PC-9 (cell line): ENCODE results near the gene GNA12. TPM values are rescaled to one million over a fixed set of nuclear protein-coding genes. Genes with fewer than 3 reads are reported as not detected.

Source experiments
- BruUV-seq: library from RNA; stranded (reverse); fragments of 400-500 nt; replicated peaks from 2 replicates; lab custom pipeline; 2021; lab: Mats Ljungman, UMichigan
- CTCF ChIA-PET: fragments of 300-600 bp; sonication (Branson Sonifier 250); formaldehyde crosslinking; loops from one replicate; lab custom pipeline; 2022; ENCODE audit warnings: antibody characterized with exemption; lab: Charles Lee
- POLR2A ChIA-PET: fragments of 300-600 bp; sonication (Branson Sonifier 250); formaldehyde crosslinking; loops from one replicate; lab custom pipeline; 2022; ENCODE audit warnings: antibody characterized with exemption; ENCODE audit not compliant: unreplicated experiment; lab: Charles Lee
- DNase-seq, 2 experiments: peaks; one replicate each; pipeline versions ENCODE4 v3.0.0 to v3.0.0-alpha.2; 2015 to 2022; ENCODE audit warnings: mixed read lengths in 1 of 2
- H2AFZ ChIP-seq: fragments of 200-600 bp; sonication (generic); 2 replicates; pipeline ENCODE4 v1.8.1; 2017; ENCODE audit warnings: antibody characterized with exemption
- H3F3A ChIP-seq: fragments of 200-600 bp; sonication (generic); 2 replicates; pipeline ENCODE4 v1.8.1; 2017; ENCODE audit warnings: antibody characterized with exemption, mild to moderate bottlenecking, low read depth; ENCODE audit not compliant: insufficient read depth
- H3K27ac ChIP-seq: fragments of 200-600 bp; sonication (generic); 2 replicates; pipeline ENCODE4 v1.6.1; 2016; ENCODE audit warnings: mixed run types
- H3K27me3 ChIP-seq: fragments of 200-600 bp; sonication (generic); 2 replicates; pipeline ENCODE4 v1.6.1; 2016; ENCODE audit warnings: low read depth, mixed run types; ENCODE audit not compliant: insufficient read depth
- H3K36me3 ChIP-seq: fragments of 200-600 bp; sonication (generic); 2 replicates; pipeline ENCODE4 v1.6.1; 2016; ENCODE audit warnings: low read depth, mixed run types
- H3K4me1 ChIP-seq: fragments of 200-600 bp; sonication (generic); replicated peaks from 2 replicates; pipeline ENCODE4 v1.6.1; 2016; ENCODE audit warnings: mixed run types; ENCODE audit not compliant: insufficient read depth
- H3K4me2 ChIP-seq: fragments of 200-600 bp; sonication (generic); 2 replicates; pipeline ENCODE4 v1.6.1; 2017; ENCODE audit warnings: mixed run types
- H3K4me3 ChIP-seq: fragments of 200-600 bp; sonication (generic); 2 replicates; pipeline ENCODE4 v1.6.1; 2016; ENCODE audit warnings: mixed run types
- H3K79me2 ChIP-seq: fragments of 200-600 bp; sonication (generic); 2 replicates; pipeline ENCODE4 v1.6.1; 2017; ENCODE audit warnings: low read depth, mixed run types
- H3K9me2 ChIP-seq: fragments of 200-600 bp; sonication (generic); 2 replicates; pipeline ENCODE4 v1.8.1; 2017; ENCODE audit warnings: mild to moderate bottlenecking; ENCODE audit not compliant: insufficient read depth
- H3K9me3 ChIP-seq: fragments of 200-600 bp; sonication (generic); 2 replicates; pipeline ENCODE4 v1.8.1; 2016; ENCODE audit warnings: low read depth; ENCODE audit not compliant: insufficient read depth
- H4K20me1 ChIP-seq: fragments of 200-600 bp; sonication (generic); 2 replicates; pipeline ENCODE4 v1.8.1; 2017; ENCODE audit not compliant: insufficient read depth
- EZH2 ChIP-seq: fragments of 200-600 bp; sonication (generic); IDR thresholded peaks from 2 replicates; pipeline ENCODE4 v1.8.0; 2017; ENCODE audit warnings: antibody characterized with exemption, low read depth
- intact Hi-C: fragments of 100-400 bp; cut with micrococcal nuclease; formaldehyde crosslinking; loops from one replicate; pipeline ENCODE4 v1.10.0; 2022; ENCODE audit not compliant: unreplicated experiment
- total RNA-seq: library from RNA; stranded (reverse); gene quantifications from 2 replicates; pipeline ENCODE4 v1.2.3, GENCODE V29; 2021
- TF ChIP-seq, protein P1 (sequence below): fragments of 200-600 bp; sonication (generic); conservative IDR thresholded peaks from 2 replicates; pipeline ENCODE4 v1.6.1; 2017; ENCODE audit warnings: mixed run types, antibody characterized with exemption, mild to moderate bottlenecking, moderate library complexity

GNA12 gene
- total RNA-seq, 1 experiment from 2014 or later, result 51.7 TPM

DNA sequence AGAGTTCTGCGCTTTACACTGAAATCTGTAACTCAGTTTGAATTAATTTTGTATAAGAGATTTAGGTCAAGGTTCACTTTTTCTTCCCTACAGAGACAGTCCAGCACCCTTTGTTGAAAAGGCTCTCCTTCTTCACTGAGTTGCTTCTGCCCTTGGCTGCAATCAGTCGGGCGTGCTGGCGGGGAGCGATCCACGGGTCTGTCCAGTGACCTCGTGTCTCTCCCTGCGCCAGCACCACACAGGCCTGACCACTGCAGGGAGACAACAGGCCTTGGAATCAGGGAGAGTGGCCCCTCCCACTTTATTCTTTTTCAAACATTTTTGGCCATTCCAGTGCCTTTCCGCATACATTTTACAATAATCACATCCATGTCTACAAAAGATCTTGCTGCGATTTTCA is 89.2 kb downstream of the GNA12 start:
- no peaks in the 10 kb centered on the region for H3K27me3 ChIP-seq
- peaks cover 75% of the 10 kb centered on the region for H3K79me2 ChIP-seq
- no peak for TF ChIP-seq EZH2
- TF ChIP-seq, protein P1, sequence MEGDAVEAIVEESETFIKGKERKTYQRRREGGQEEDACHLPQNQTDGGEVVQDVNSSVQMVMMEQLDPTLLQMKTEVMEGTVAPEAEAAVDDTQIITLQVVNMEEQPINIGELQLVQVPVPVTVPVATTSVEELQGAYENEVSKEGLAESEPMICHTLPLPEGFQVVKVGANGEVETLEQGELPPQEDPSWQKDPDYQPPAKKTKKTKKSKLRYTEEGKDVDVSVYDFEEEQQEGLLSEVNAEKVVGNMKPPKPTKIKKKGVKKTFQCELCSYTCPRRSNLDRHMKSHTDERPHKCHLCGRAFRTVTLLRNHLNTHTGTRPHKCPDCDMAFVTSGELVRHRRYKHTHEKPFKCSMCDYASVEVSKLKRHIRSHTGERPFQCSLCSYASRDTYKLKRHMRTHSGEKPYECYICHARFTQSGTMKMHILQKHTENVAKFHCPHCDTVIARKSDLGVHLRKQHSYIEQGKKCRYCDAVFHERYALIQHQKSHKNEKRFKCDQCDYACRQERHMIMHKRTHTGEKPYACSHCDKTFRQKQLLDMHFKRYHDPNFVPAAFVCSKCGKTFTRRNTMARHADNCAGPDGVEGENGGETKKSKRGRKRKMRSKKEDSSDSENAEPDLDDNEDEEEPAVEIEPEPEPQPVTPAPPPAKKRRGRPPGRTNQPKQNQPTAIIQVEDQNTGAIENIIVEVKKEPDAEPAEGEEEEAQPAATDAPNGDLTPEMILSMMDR, result no peak
- H4K20me1 ChIP-seq, result no peaks in the 10 kb centered on the region
- H3K4me1 ChIP-seq, result peaks cover 46% of the 10 kb centered on the region
- ChIA-PET CTCF (no interaction called here), POLR2A (no interaction called here)
- no peaks in the 10 kb centered on the region for H3K9me3 ChIP-seq
- H3F3A ChIP-seq, result peaks cover 58% of the 10 kb centered on the region
- no peak overlapping the region for H3K4me3 ChIP-seq
- H3K9me2 ChIP-seq, result no peaks in the 10 kb centered on the region
- peaks cover 19% of the 10 kb centered on the region for H3K36me3 ChIP-seq
- DNase-seq, result no peak
- peak overlapping the region; percentile 93 for H3K27ac ChIP-seq
- H2AFZ ChIP-seq, result no peak overlapping the region
- intact Hi-C loops, result loop anchor here (5.0 kb wide), 1 partner anchor 47 kb away; no protein-coding TSS in a partner anchor
- H3K4me2 ChIP-seq, result no peak overlapping the region
- BruUV-seq, result no TSS peak

DNA sequence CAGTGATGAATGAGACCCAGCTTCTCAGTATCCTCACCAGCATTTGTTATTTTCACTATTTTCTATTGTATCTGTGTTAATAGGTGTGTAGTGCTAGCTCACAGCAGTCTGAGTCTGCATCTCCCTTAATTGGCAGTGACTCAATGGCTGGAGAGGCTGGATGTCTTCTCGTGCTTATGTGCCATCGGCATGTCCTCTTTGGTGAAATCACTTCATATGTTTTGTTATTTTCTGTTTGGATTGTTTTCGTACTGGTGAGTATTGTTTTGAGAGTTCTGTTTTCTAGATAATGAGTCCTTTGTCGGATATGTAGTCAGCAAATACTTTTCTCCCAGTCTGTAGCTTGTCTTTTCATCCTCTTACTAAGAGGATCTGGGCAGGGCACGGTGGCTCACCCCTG is 90.0 kb downstream of the GNA12 start:
- Histone ChIP-seq H3K4me2 (no peak overlapping the region), H3K27ac (no peak overlapping the region), H3K27me3 (no peaks in the 10 kb centered on the region), H3K79me2 (peaks cover 70% of the 10 kb centered on the region), H3K4me1 (peaks cover 38% of the 10 kb centered on the region), H2AFZ (no peak overlapping the region), H3K36me3 (peaks cover 19% of the 10 kb centered on the region), H4K20me1 (no peaks in the 10 kb centered on the region), H3K4me3 (no peak overlapping the region), H3K9me3 (no peaks in the 10 kb centered on the region), H3K9me2 (no peaks in the 10 kb centered on the region), H3F3A (peaks cover 50% of the 10 kb centered on the region)
- TF ChIP-seq, protein P1, result no peak
- no peak for TF ChIP-seq EZH2
- ChIA-PET POLR2A (no interaction called here), CTCF (no interaction called here)
- no TSS peak for BruUV-seq
- intact Hi-C loops, result no loop called here
- no peak for DNase-seq

DNA sequence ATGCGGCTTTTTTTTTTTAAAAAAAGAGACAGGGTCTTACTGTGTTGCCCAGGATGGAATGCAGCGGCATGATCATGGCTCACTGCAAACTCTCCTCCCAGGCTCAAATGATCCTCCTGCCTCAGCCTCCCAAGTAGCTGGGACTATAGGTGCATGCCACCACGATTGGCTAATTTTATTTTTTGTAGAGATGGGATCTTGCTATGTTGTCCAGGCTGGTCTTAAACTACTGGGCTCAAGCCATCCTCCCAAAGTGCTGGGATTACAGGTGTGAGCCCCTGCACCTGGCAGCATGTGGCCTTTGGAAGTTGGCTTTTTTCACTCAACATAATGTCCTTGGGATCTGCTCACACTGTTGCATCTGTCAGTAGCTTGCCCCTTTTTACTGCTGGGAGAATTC is 91.0 kb downstream of the GNA12 start:
- Histone ChIP-seq H3K4me1 (peaks cover 28% of the 10 kb centered on the region), H4K20me1 (no peaks in the 10 kb centered on the region), H2AFZ (no peak overlapping the region), H3K9me3 (no peaks in the 10 kb centered on the region), H3K4me3 (no peak overlapping the region), H3K79me2 (peaks cover 70% of the 10 kb centered on the region), H3K27me3 (no peaks in the 10 kb centered on the region), H3F3A (peaks cover 40% of the 10 kb centered on the region), H3K27ac (no peak overlapping the region), H3K9me2 (no peaks in the 10 kb centered on the region), H3K36me3 (peaks cover 19% of the 10 kb centered on the region), H3K4me2 (no peak overlapping the region)
- no TSS peak for BruUV-seq
- POLR2A ChIA-PET, result no interaction called here
- no peak for TF ChIP-seq EZH2
- TF ChIP-seq, protein P1, result no peak
- no peak for DNase-seq
- CTCF ChIA-PET, result no interaction called here
- intact Hi-C loops, result no loop called here
